ENCODE data around the gene LSMEM2.
A peak's percentile ranks its signal among the peaks of the same experiment; 100 is the strongest.

The LSMEM2 gene

DNA sequence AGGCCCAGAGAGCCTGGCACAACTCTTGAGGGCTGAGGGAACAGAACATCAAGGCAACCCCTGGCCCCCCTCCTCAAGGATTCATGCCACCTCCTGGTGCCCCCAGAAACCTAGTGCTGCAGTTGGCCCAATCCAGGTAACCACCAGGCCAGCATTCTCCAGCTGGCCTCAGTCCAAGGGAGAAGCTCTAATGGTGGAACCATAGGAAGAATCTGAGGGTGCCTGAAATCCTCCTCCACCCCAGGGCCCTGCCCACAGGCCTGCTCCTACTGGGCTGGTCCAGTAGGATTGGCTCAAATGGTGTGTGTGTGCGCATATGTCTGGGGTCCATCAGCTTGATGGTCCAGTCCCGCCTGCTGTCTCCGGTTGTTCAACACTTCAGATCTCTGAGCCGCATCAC is 35.9 kb downstream of the LSMEM2 start:
- no peak overlapping the region for H3K4me3 ChIP-seq
- TF ChIP-seq POLR2AphosphoS5 (IDR thresholded peaks at IDR 0.05; ENCODE audit: borderline replicate concordance, low read depth, low read length) (no peak), EZH2 (IDR thresholded peaks at IDR 0.05) (no peak), FOXP2 (optimal IDR thresholded peaks at IDR 0.05; ENCODE audit: control extremely low read depth, extremely low read length, insufficient read depth) (no peak)
- H3K36me3 ChIP-seq (ENCODE audit: insufficient read depth, low read length): peaks cover 15% of the 10 kb centered on the region; the same call in 1 of the 2 replicates
- no peak for DNase-seq (ENCODE audit: low read depth, low spot score)
- H3K9me3 ChIP-seq (ENCODE audit: low read depth, low read length): no peaks in the 10 kb centered on the region
- H3K9ac ChIP-seq (ENCODE audit: insufficient read length): no peak overlapping the region
- no peak overlapping the region for H3K27ac ChIP-seq

DNA sequence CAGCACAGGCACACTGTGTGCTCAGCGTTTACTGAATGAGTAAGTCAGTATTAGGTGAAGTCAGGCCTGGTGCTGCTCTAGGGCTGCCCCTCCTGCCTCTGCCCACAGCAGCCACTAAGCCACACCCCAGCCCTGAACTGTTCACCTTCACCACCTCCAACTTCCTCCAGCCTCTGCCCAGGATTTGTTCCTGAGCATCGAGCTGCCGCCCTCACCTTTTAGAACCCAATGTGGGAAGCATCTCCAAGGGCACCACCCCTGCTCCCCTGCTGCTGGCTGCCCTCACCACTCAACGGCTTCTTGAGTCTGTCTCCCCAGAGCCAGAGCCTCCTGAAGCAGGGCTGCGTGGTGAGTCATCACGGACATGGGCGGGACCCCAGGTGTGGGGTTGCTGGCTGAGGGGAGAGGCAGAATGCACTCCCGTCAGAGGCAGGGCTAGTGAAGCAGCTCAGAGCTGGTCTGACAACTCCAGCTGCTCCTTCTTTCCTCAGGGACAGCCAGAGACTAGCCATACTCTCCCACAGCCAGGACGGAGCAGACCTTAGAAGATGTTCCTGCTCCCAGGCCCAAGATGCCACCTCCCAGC is 37.9 kb downstream of the LSMEM2 start:
- no peak for TF ChIP-seq EZH2 (IDR thresholded peaks at IDR 0.05)
- TF ChIP-seq FOXP2 (optimal IDR thresholded peaks at IDR 0.05; ENCODE audit: control extremely low read depth, extremely low read length, insufficient read depth): no peak
- no peak for TF ChIP-seq POLR2AphosphoS5 (IDR thresholded peaks at IDR 0.05; ENCODE audit: borderline replicate concordance, low read depth, low read length)
- Histone ChIP-seq H3K4me3 (no peak overlapping the region), H3K9me3 (ENCODE audit: low read depth, low read length) (no peaks in the 10 kb centered on the region), H3K36me3 (ENCODE audit: insufficient read depth, low read length) (peaks cover 15% of the 10 kb centered on the region; the same call in 1 of the 2 replicates), H3K9ac (ENCODE audit: insufficient read length) (no peak overlapping the region), H3K27ac (no peak overlapping the region)
- DNase-seq (ENCODE audit: low read depth, low spot score): no peak

DNA sequence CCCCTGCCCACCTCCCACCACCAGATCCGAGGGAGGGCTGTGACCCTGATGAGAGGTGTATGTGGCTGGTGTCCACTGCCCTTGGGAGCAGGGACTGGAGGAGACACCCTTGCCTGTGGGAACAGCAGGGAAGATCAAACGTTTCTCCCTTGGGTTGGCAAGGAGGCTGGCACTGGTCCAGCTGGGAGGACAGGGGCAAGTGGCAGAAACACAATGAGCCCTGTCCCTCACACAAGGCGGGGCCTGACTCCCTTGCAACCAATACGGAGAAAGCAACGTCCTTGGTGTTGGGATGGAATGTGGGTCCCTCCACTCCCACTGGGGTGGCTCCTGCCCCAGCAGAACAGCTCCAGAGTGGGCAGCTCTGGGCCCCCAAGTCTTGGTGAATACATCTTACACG is 38.4 kb downstream of the LSMEM2 start:
- Histone ChIP-seq H3K4me3 (no peak overlapping the region), H3K9me3 (ENCODE audit: low read depth, low read length) (no peaks in the 10 kb centered on the region), H3K9ac (ENCODE audit: insufficient read length) (no peak overlapping the region), H3K36me3 (ENCODE audit: insufficient read depth, low read length) (peaks cover 15% of the 10 kb centered on the region; the same call in 1 of the 2 replicates), H3K27ac (no peak overlapping the region)
- TF ChIP-seq EZH2 (IDR thresholded peaks at IDR 0.05) (no peak), FOXP2 (optimal IDR thresholded peaks at IDR 0.05; ENCODE audit: control extremely low read depth, extremely low read length, insufficient read depth) (no peak), POLR2AphosphoS5 (IDR thresholded peaks at IDR 0.05; ENCODE audit: borderline replicate concordance, low read depth, low read length) (no peak)
- DNase-seq (ENCODE audit: low read depth, low spot score): no peak

DNA sequence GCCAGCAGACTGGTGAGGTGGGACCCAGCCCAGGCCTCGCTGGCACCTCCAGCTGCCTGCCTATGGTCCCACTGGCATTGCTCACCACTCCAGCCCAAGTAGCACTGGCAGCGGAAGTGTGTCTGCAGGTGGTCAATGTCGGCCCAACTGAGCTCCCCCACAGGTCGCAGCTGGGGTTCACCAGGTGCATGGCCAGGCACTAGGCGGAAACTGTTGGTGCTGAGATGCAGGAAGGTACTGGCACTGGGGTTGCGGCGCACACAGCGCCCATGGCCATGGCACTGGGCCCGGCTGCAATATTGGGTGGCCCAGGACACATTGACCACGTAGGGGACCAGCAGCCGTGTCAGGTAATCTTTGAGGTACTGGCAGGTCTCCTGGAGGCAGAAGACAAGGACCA is 39.3 kb downstream of the LSMEM2 start:
- Histone ChIP-seq H3K27ac (no peak overlapping the region), H3K9ac (ENCODE audit: insufficient read length) (no peak overlapping the region), H3K9me3 (ENCODE audit: low read depth, low read length) (no peaks in the 10 kb centered on the region), H3K4me3 (no peak overlapping the region), H3K36me3 (ENCODE audit: insufficient read depth, low read length) (peaks cover 15% of the 10 kb centered on the region; the same call in 1 of the 2 replicates)
- no peak for DNase-seq (ENCODE audit: low read depth, low spot score)
- no peak for TF ChIP-seq FOXP2 (optimal IDR thresholded peaks at IDR 0.05; ENCODE audit: control extremely low read depth, extremely low read length, insufficient read depth)
- TF ChIP-seq EZH2 (IDR thresholded peaks at IDR 0.05): no peak
- no peak for TF ChIP-seq POLR2AphosphoS5 (IDR thresholded peaks at IDR 0.05; ENCODE audit: borderline replicate concordance, low read depth, low read length)

DNA sequence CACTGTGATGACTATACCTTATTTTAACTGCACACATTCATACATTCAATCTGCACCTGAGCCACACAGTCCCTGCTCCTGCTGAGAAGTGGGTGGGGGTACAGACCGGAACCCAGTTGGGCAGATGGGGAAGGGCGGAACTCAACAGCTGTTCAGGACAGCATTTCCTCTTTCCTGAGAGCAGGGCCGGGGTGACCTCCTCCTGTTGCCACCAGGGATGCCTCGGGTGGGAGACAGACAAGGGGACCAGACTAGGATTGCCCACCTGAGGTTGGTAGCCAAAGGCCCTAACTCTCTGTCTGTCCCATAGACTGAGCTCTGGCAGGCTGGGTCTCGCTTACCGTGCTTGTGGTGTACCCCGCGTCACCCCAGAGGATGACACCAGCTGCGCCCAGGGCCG is 39.7 kb downstream of the LSMEM2 start:
- H3K27ac ChIP-seq: no peak overlapping the region
- no peak overlapping the region for H3K4me3 ChIP-seq
- TF ChIP-seq EZH2 (IDR thresholded peaks at IDR 0.05) (no peak), FOXP2 (optimal IDR thresholded peaks at IDR 0.05; ENCODE audit: control extremely low read depth, extremely low read length, insufficient read depth) (no peak), POLR2AphosphoS5 (IDR thresholded peaks at IDR 0.05; ENCODE audit: borderline replicate concordance, low read depth, low read length) (no peak)
- H3K36me3 ChIP-seq (ENCODE audit: insufficient read depth, low read length): peaks cover 15% of the 10 kb centered on the region; the same call in 1 of the 2 replicates
- no peaks in the 10 kb centered on the region for H3K9me3 ChIP-seq (ENCODE audit: low read depth, low read length)
- no peak overlapping the region for H3K9ac ChIP-seq (ENCODE audit: insufficient read length)
- no peak for DNase-seq (ENCODE audit: low read depth, low spot score)

DNA sequence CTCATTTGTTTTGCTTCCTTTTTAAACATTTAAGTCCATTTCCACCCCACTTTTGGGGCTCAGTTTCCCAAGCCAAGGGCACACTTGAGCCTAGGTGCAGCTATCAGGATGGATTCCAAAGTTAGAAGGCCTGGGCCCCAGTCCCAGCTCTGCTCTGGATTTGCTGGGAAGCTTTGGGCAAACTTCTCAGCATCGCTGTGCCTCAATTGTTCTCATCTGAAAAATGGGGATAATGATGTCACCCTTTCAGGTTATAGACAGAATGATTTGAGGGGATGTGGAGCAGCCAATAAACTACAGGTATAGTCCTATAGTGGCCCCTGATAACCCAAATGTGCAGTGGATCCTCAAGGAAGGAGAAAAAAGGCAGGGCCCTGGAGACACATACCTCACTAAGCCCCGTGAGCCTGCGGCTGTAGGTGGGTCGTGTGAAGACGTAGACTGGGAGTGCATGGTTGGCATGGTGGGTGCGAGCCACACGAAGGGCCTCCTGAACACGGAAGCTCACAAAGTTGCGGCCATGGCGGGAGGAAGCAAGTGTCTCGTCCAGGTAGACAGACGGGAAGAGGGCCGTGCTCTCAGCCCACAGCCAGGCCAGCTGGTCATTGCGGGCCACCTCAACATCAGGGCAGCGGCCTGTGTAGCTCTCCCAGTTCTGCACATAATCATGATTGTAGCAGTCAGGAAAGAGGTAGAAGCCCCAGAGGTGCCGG is 40.5 kb downstream of the LSMEM2 start:
- H3K27ac ChIP-seq: no peak overlapping the region
- no peak overlapping the region for H3K4me3 ChIP-seq
- DNase-seq (ENCODE audit: low read depth, low spot score): no peak
- H3K9ac ChIP-seq (ENCODE audit: insufficient read length): no peak overlapping the region
- peaks cover 15% of the 10 kb centered on the region; the same call in 1 of the 2 replicates for H3K36me3 ChIP-seq (ENCODE audit: insufficient read depth, low read length)
- H3K9me3 ChIP-seq (ENCODE audit: low read depth, low read length): no peaks in the 10 kb centered on the region
- TF ChIP-seq EZH2 (IDR thresholded peaks at IDR 0.05) (no peak), FOXP2 (optimal IDR thresholded peaks at IDR 0.05; ENCODE audit: control extremely low read depth, extremely low read length, insufficient read depth) (no peak), POLR2AphosphoS5 (IDR thresholded peaks at IDR 0.05; ENCODE audit: borderline replicate concordance, low read depth, low read length) (no peak)

DNA sequence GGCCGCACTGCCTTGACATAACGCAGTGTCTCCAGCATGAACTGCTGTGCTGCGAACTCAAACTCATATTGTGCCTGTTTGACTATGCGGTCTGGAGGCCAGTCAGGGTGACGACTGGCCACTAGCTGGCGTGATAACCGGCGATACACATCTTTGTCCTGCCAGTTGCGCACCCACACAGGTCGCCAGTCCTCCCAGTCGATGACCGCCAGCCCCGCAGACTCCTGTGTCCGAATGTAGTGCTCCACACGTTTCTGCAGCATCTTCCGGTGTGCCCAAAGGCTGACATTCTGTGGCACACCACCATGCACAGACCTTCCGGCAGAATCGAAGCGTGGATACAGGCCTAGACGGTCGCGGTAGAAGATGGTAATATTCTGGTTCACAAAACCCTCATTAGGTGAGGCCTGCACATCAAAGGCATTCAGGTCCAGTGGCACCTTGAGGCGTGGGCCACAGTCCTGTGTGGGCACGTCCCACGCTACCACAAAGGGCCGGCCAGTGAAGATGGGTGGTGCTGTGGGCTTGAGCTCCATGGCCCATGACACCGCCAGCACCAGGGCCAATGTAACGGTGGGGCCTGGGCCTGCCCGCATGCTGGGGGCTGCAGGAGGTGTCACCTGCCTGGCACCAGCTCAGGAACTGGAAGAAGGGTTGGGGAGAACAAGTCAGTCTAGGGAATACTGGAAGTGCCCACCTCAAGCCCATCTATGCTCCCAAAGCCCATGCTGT is 41.2 kb downstream of the LSMEM2 start:
- H3K9me3 ChIP-seq (ENCODE audit: low read depth, low read length): no peaks in the 10 kb centered on the region
- H3K4me3 ChIP-seq: peak overlapping the region; percentile 83
- peaks cover 15% of the 10 kb centered on the region; the same call in 1 of the 2 replicates for H3K36me3 ChIP-seq (ENCODE audit: insufficient read depth, low read length)
- TF ChIP-seq EZH2 (IDR thresholded peaks at IDR 0.05) (no peak), POLR2AphosphoS5 (IDR thresholded peaks at IDR 0.05; ENCODE audit: borderline replicate concordance, low read depth, low read length) (no peak), FOXP2 (optimal IDR thresholded peaks at IDR 0.05; ENCODE audit: control extremely low read depth, extremely low read length, insufficient read depth) (no peak)
- H3K9ac ChIP-seq (ENCODE audit: insufficient read length): peak overlapping the region; percentile 97
- DNase-seq (ENCODE audit: low read depth, low spot score): no peak
- H3K27ac ChIP-seq: peak overlapping the region; percentile 31; the same call in 1 of the 2 replicates

DNA sequence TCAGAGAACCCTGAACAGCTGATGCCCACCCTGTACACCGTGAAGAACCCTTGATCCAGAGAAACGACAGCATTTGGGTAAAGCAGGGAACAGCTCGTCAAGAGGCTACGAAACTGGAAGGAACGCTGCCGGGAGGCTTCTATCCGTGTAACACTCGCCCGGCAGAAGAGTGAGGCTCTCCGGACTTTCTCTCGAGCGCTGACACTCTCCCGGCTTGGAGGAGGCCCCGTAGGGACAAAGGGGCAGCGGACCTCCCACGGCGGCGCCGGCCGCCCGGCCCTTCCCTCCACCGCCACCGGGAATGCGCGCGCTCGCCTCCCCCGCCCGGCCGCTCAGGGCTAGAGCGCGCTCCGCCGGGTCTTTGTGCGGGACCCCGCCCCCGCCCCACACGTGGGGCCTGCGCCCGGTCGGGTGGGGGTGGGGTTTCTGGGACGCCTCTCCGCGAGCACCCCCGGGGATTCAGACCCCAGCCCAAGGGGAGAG is 42.0 kb downstream of the LSMEM2 start:
- peak overlapping the region; percentile 95 for H3K27ac ChIP-seq
- TF ChIP-seq EZH2 (IDR thresholded peaks at IDR 0.05): no peak
- TF ChIP-seq FOXP2 (optimal IDR thresholded peaks at IDR 0.05; ENCODE audit: control extremely low read depth, extremely low read length, insufficient read depth): no peak
- TF ChIP-seq POLR2AphosphoS5 (IDR thresholded peaks at IDR 0.05; ENCODE audit: borderline replicate concordance, low read depth, low read length): no peak
- DNase-seq (ENCODE audit: low read depth, low spot score): no peak

More for the DNA sequence above, 42.0 kb downstream of the LSMEM2 start:
- H3K9ac ChIP-seq (ENCODE audit: insufficient read length): peak overlapping the region; percentile 97
- peak overlapping the region; percentile 83 for H3K4me3 ChIP-seq
- peaks cover 15% of the 10 kb centered on the region; the same call in 1 of the 2 replicates for H3K36me3 ChIP-seq (ENCODE audit: insufficient read depth, low read length)
- no peaks in the 10 kb centered on the region for H3K9me3 ChIP-seq (ENCODE audit: low read depth, low read length)

All from SK-N-MC (cell line).